HG03025 (cell line): ENCODE data around the gene MIDN.

ENCODE experiments used
- ATAC-seq: cut with Tn5 transposase; IDR thresholded peaks from one replicate; pipeline ENCODE4 v1.9.1; 2021; ENCODE audit warnings: mild to moderate bottlenecking, moderate library complexity; ENCODE audit not compliant: unreplicated experiment, low FRiP score

Gene MIDN

GRCh38 chr19:1268226-1269064 is 20.1 kb downstream of the MIDN start:
- no peak for ATAC-seq

DNA sequence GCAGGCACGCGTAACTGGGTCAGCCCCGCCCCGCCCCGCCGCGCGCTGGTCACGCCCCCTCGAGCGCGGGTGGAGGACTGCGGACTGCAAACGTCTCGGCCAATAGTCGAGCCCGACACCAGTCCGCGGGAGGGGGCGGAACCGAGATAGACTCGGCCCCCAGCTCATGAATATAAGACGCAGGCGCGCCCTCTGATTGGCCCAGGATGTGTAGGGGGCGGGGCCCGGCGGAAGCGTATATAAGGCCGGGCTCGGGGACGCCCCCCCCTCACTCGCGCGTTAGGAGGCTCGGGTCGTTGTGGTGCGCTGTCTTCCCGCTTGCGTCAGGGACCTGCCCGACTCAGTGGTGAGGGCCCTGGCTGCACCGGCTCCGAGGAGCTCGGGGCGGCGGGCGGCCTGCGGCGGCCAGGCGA is 20.7 kb downstream of the MIDN start, which contains the start of gene CIRBP:
CIRBP (plus strand) TSS at position 268 of the 413 bp plus-strand sequence. CDS start 1,602 bp downstream, outside the sequence.
- peak; percentile 55 for ATAC-seq

DNA sequence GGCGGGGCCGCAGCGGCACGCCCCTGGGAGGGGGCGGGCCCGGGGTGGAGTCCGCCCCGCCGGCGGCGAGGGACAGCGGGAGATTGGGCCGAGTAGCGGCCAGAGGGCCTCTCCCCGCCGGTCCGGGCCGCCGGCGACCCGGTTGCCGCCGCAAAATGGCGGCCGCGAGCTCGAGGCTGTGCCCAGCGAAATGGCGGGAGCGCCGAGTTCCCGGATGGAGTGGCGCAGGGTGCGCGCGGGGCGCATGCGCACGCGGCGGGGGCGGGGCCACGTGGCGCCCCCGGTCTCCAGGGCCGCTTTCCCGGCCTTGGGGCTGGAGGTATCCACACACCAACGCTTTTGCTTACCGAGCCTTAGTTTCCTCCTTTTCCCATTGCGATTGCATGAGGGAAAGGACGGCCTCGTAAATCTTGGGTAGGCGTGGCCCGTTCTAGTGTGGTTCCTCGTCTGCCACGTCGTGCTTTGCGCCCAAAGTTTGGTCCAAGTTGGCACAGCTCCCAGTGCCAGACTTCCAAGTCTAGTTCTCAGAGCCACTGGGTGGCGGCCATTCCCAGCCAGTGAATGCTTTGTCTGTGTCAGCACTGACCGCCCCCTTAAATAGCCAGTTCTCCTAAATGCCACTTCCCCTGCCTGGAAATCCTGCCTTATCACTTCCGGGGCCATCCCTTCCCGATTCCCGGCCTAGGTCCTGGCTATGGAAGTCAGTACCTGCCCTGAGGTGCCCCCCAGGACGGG is 21.3 kb downstream of the MIDN start:
- ATAC-seq = peak; percentile 23

DNA sequence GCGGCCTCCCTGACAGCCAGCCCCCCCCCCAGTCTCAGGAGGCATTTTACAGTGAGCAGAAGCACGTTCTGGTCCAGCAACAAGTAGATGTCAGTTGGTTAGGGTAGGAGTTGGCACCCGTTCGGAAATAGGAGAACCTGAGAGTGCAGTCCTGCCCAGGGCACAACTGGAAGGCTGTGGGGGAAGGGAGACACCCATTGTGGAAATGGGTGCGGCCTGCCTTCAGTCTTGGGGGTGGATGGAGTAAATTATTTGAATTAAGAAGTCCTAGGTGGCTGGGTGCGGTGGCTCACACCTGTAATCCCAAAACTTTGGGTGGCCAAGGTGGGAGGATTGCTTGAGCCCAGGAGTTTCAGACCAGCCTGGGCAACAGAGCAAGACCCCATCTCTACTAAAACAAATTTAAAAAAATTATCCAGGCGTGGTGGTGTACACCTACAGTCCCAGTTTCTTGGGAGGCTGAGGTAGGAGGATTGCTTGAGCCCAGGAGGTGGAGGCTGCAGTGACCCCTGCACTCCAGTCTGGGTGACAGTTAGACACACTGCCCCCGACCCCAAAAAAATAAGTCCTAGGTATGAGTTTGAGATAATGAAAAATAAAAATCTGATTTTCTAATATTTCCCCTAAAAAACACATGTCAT is 21.9 kb downstream of the MIDN start:
- no peak for ATAC-seq

- ATAC-seq = no peak
Observed at GRCh38 chr19:1270854-1271527, 22.6 kb downstream of the MIDN start.

GRCh38 chr19:1271528-1272422 is 23.4 kb downstream of the MIDN start:
- no peak for ATAC-seq

DNA sequence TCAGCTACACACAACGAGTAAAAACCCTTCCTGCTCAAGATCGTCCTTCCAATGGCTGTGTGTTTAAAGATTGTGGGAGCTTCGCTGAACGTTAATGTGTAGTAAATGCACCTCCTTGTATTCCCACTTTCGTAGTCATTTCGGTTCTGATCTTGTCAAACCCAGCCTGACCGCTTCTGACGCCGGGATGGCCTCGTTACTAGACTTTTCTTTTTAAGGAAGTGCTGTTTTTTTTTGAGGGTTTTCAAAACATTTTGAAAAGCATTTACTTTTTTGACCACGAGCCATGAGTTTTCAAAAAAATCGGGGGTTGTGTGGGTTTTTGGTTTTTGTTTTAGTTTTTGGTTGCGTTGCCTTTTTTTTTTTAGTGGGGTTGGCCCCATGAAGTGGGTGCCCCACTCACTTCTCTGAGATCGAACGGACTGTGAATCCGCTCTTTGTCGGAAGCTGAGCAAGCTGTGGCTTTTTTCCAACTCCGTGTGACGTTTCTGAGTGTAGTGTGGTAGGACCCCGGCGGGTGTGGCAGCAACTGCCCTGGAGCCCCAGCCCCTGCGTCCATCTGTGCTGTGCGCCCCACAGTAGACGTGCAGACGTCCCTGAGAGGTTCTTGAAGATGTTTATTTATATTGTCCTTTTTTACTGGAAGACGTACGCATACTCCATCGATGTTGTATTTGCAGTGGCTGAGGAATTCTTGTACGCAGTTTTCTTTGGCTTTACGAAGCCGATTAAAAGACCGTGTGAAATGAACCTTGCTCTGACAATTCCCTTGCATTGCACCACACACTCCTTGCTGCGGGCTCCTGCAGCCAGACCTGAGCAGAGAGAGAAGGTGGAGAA is 24.3 kb downstream of the MIDN start:
- no peak for ATAC-seq

DNA sequence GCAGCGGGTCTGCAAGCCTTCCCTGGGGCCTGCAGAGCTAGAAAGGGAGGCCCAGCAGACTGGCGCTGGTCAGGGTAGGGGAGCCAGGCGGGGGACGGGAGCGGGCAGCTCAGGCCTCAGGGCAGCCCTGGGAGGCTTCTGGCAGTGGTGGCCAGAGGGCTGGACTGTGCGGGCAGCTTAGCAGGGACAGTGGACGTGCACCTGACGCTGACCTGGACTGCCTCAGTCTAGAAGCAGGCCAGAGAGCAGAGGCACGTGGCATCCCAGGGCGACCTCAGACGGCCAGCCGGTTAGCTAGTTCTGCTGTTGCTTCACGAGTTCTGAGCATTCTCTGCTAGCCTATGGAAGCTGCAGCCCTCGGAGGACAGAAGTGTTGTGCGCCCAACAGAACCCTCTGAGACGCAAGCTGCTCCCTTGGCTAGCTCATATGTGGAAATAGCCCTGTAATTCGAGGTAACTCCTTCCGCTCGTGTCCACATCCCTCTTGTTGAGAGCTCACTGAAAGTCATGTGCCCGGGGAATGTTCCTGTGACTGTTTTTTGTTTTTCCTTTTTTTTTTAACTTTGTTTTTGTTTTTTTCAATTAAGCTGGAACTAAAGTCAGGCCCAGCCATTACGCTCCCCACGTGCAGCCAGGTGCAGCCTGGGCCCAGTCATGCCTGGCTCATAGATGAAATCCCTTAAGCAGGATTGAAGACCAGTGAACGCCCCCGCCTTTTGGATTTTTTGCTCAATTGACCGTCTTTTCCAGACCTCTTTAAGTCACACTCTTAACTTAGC is 25.1 kb downstream of the MIDN start:
- ATAC-seq = no peak

DNA sequence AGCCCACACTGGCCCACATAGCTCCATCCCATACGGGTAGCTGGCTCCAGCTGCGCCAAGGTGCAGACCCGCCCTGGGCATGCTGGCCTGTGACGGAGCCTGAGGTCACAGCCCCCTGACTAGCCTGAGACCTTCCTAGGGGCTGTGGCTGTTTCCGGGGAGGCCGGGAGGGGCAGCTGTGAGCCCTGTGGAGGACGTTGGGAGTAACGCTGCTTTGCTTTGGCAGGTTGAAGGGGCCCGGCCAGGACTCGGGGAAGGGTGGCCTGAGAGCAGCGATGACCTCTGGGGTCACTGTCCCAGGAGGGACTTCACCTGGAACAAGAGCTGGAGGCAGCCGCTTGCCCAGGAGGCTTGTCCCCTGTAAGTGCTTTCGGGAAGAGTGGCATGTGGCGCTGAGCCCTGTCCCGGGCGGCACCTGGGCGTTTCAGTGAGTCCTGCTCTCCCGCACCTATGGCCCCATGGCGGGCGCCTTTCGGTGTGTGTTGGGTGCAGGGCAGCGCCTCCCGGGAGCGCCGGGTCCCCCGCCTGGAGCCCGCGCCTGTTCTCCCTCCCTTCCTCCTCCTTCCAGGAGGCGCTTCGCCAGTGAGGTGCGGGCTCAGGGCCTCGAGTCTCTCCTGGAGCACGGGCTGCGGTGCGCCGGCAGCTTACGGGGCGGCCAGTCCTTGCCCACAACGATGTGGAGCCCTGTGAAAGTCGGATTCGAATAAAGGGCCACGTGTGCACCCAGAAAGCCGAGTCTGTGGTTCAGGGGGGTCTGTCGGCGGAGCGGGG is 25.9 kb downstream of the MIDN start:
- no peak for ATAC-seq

DNA sequence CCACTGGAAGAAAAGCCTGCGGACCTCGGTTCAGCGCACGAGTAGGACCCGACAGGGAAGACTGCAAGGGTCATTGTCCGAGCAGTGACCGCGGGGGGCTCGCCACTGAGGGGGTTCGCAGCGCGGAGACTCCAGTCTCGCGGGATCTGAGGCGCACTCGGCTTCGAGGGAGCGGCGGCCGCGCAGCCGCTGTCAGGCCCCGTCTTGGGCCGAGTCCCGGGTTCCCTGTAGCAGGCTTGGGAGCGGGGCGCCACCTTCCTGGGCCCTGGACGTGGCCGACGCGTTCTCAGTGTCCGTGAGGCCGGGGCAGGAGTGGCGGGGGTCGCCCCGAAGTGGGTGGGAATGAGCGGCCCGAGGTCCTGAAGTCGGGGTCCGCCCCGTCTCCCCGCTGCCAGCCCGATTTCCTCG is 26.5 kb downstream of the MIDN start:
- ATAC-seq = no peak

- peak; percentile 68 for ATAC-seq
Observed at GRCh38 chr19:1275260-1275975, 27.0 kb downstream of the MIDN start, which contains the start of gene FAM174C. Gene FAM174C, plus strand, starts transcription at chr19:1275530. Its CDS starts 20 bp downstream, at chr19:1275550.

DNA sequence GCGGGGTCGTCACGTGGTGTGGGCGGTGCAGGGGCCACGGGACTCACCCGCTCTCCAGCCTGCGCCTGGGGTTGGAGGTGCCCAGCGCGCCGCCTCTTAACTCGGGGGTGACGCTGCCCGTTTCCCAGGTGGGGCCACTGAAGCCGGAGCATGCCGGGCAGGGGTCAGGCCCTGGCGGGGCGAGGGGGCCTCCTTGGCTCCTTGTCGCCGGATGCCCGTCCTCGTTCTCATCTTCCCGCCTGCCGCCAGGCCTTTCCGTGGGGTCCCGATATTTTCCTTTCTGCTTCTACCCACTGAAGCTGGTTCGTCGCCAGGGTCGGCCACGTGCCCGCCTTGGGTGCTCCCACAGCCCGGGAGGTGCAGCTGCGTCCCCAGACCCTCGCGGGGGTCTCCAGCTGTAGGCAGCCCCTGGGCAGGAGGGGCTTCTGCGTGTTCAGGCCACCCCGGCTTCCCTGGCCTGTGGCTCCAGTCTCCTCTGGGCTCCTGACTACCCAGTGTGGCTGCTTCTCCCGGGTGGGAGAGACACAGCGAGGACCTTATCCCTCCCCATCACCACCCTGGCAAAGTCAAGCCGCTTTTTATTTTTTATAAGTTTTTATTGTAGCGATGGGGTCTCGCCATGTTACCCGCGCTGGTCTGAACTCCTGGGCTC is 27.7 kb downstream of the MIDN start:
- ATAC-seq = peak; percentile 2

GRCh38 chr19:1276628-1277022 is 28.2 kb downstream of the MIDN start:
- no peak for ATAC-seq

GRCh38 chr19:1277061-1277460 is 28.7 kb downstream of the MIDN start:
- ATAC-seq = no peak

DNA sequence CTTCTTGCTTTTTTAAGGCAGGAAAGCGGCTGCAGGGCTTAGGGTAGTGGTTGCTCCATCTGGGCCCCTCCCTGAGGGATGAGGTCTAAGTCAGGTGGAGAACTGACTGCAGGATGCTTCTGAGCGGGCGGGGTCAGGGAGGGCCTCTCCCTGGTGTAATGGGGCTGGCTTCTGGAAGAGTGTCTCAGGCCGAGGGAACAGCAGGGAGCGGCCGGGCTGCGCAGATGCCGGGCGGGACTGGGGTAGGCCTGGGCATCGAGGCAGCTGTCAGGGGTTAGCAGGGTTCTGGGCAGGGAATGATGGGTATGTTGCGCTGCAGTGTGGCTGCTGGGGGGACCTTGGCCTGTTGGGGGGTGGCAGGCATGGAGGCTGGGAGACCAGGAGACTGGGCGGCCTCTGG is 29.7 kb downstream of the MIDN start:
- ATAC-seq = no peak
